HepG2 (cell line): ENCODE measurements around the gene LLGL1.

Experiments used
- ZNF503 ChIP-seq: sonication (generic); formaldehyde crosslinking; IDR thresholded peaks from 2 replicates; pipeline ENCODE4 v1.4.0; 2020; ENCODE audit warnings: missing genetic modification reagents
- ZNF569 ChIP-seq: sonication (generic); formaldehyde crosslinking; IDR thresholded peaks from 2 replicates; pipeline ENCODE4 v1.5.0; 2020; ENCODE audit warnings: mild to moderate bottlenecking, missing genetic modification reagents, moderate library complexity, borderline replicate concordance

GRCh38 chr17:18259621-18260331, 34.3 kb downstream of the LLGL1 start:
- TF ChIP-seq ZNF569 (CRISPR knock-in tag) (no peak), ZNF503 (no peak)
